IMR-90 (cell line): ENCODE measurements around the gene BRWD1. TPM values are rescaled to one million over a fixed set of nuclear protein-coding genes. Genes with fewer than 3 reads are reported as not detected.
"Not testable (repeated sequence)": the region's sequence is repeated elsewhere in the genome, so short reads cannot be mapped to it uniquely, and the experiment has no call there.

ENCODE experiments used
- ATAC-seq: fragments of 200-7000 bp; cut with Tn5 transposase; 2 replicates; pipeline ENCODE4 v1.9.1; 2020; ENCODE audit warnings: low read depth, mild to moderate bottlenecking, moderate library complexity
- BruUV-seq: library from RNA; stranded (reverse); fragments of 400-500 nt; replicated peaks from 2 replicates; lab custom pipeline; 2021; lab: Mats Ljungman, UMichigan
- CTCF ChIA-PET: fragments of 300-600 bp; formaldehyde crosslinking; extraction: SDS; loops from one replicate; lab custom pipeline; 2021; ENCODE audit warnings: antibody characterized with exemption; lab: Yijun Ruan, JAX
- POLR2A ChIA-PET: fragments of 300-600 bp; sonication (Branson Sonifier 250); formaldehyde crosslinking; loops from one replicate; lab custom pipeline; 2022; ENCODE audit warnings: antibody characterized with exemption; ENCODE audit not compliant: unreplicated experiment; lab: Charles Lee
- DNase-seq: peaks from one replicate; pipeline ENCODE4 v3.0.0; 2013
- H2AFZ ChIP-seq: replicated peaks from 2 replicates; pipeline ENCODE3; 2013; ENCODE audit warnings: low read length, mild to moderate bottlenecking; ENCODE audit not compliant: poor library complexity
- H2AK5ac ChIP-seq: 2 replicates; pipeline ENCODE4 v1.6.1; 2013; ENCODE audit warnings: low read depth, low read length, inconsistent platforms
- H2AK9ac ChIP-seq: replicated peaks from 2 replicates; pipeline ENCODE3; 2013; ENCODE audit warnings: mild to moderate bottlenecking, low read depth, low read length, moderate library complexity; ENCODE audit not compliant: poor library complexity
- H2BK120ac ChIP-seq: 2 replicates; pipeline ENCODE4 v1.6.1; 2013; ENCODE audit warnings: low read depth, low read length, inconsistent platforms
- H2BK15ac ChIP-seq: 3 replicates; pipeline ENCODE4 v1.6.1; 2013; ENCODE audit warnings: low read depth, low read length, inconsistent platforms
- H2BK20ac ChIP-seq: 2 replicates; pipeline ENCODE4 v1.6.1; 2013; ENCODE audit warnings: low read depth, mild to moderate bottlenecking, inconsistent platforms, low read length, moderate library complexity
- H2BK5ac ChIP-seq: 2 replicates; pipeline ENCODE4 v1.6.1; 2013; ENCODE audit warnings: mild to moderate bottlenecking, low read depth, low read length, inconsistent platforms; ENCODE audit not compliant: poor library complexity, severe bottlenecking
- H3K14ac ChIP-seq: replicated peaks from 2 replicates; pipeline ENCODE4 v1.6.1; 2013; ENCODE audit warnings: low read depth, low read length, inconsistent platforms
- H3K18ac ChIP-seq: 2 replicates; pipeline ENCODE4 v1.6.1; 2013; ENCODE audit warnings: low read depth, low read length, control low read depth
- H3K23ac ChIP-seq: 2 replicates; pipeline ENCODE4 v1.6.1; 2013; ENCODE audit warnings: low read depth, low read length, inconsistent platforms
- H3K27ac ChIP-seq: 2 replicates; pipeline ENCODE4 v1.5.1; 2013; ENCODE audit warnings: mild to moderate bottlenecking, control low read depth, low read length; ENCODE audit not compliant: insufficient read depth
- H3K27me3 ChIP-seq: 2 replicates; pipeline ENCODE4 v1.6.1; 2013; ENCODE audit warnings: low read length; ENCODE audit not compliant: control insufficient read depth, insufficient read depth
- H3K36me3 ChIP-seq: 2 replicates; pipeline ENCODE4 v1.6.1; 2013; ENCODE audit warnings: low read length, mixed read lengths; ENCODE audit not compliant: control insufficient read depth, insufficient read depth
- H3K4ac ChIP-seq: 2 replicates; pipeline ENCODE4 v1.6.1; 2013; ENCODE audit warnings: low read depth, low read length, inconsistent platforms
- H3K4me1 ChIP-seq: 2 replicates; pipeline ENCODE4 v1.6.1; 2013; ENCODE audit warnings: low read length, mixed read lengths; ENCODE audit not compliant: control insufficient read depth, insufficient read depth
- H3K4me2 ChIP-seq: 2 replicates; pipeline ENCODE4 v1.6.1; 2013; ENCODE audit warnings: low read depth, mild to moderate bottlenecking, control low read depth, low read length, moderate library complexity
- H3K4me3 ChIP-seq: 2 replicates; pipeline ENCODE4 v1.5.1; 2013; ENCODE audit warnings: low read depth, mild to moderate bottlenecking, control low read depth, low read length, moderate library complexity; ENCODE audit not compliant: insufficient read depth
- H3K56ac ChIP-seq: 2 replicates; pipeline ENCODE4 v1.6.1; 2013; ENCODE audit warnings: low read length, inconsistent platforms; ENCODE audit not compliant: insufficient read depth; ENCODE audit errors: extremely low read depth
- H3K79me1 ChIP-seq, 2 experiments: 2 replicates each; pipeline ENCODE4 v1.6.1; 2013; ENCODE audit warnings: low read length in 2 of 2, inconsistent platforms in 1 of 2, low read depth in 1 of 2
- H3K9ac ChIP-seq: 2 replicates; pipeline ENCODE4 v1.6.1; 2013; ENCODE audit warnings: low read depth, low read length, control low read depth
- H3K9me1 ChIP-seq: 2 replicates; pipeline ENCODE4 v1.6.1; 2013; ENCODE audit warnings: low read length, inconsistent platforms; ENCODE audit not compliant: insufficient read depth
- H3K9me3 ChIP-seq: 2 replicates; pipeline ENCODE4 v1.6.1; 2013; ENCODE audit warnings: low read length; ENCODE audit not compliant: control insufficient read depth, insufficient read depth
- H4K20me1 ChIP-seq: 2 replicates; pipeline ENCODE4 v1.6.1; 2013; ENCODE audit warnings: low read length, inconsistent platforms; ENCODE audit not compliant: insufficient read depth
- H4K5ac ChIP-seq: 2 replicates; pipeline ENCODE4 v1.6.1; 2013; ENCODE audit warnings: mild to moderate bottlenecking, low read depth, low read length, control low read depth
- H4K8ac ChIP-seq, 2 experiments: 2 replicates each; pipeline ENCODE4 v1.6.1; 2013; ENCODE audit warnings: low read depth in 2 of 2, low read length in 2 of 2, control low read depth in 1 of 2, inconsistent platforms in 1 of 2
- H4K91ac ChIP-seq: 2 replicates; pipeline ENCODE4 v1.6.1; 2013; ENCODE audit warnings: low read depth, low read length, inconsistent platforms; ENCODE audit not compliant: insufficient read depth
- WGBS, 2 experiments: methylation state at CpG; one replicate each; pipeline versions ENCODE4 v1.1.5 to v1.1.7; 2013; ENCODE audit warnings: missing lambda C conversion rate in 2 of 2; ENCODE audit not compliant: insufficient read length in 1 of 2; ENCODE audit errors: extremely low coverage in 2 of 2; 5-methylcytosine and 5-hydroxymethylcytosine counted together
- dilution Hi-C: fragments of 300-500 bp; cut with HindIII; formaldehyde crosslinking; loops from one replicate; pipeline ENCODE4 v1.14.3; 2018; ENCODE audit warnings: low sequenced_read_pairs; ENCODE audit not compliant: unreplicated experiment
- in situ Hi-C: fragments of 300-500 bp; cut with MboI; formaldehyde crosslinking; loops from 3 replicates; pipeline ENCODE4 v1.14.3; 2019; ENCODE audit warnings: low sequenced_read_pairs, inconsistent platforms, mixed read lengths
- intact Hi-C: fragments of 100-400 bp; cut with micrococcal nuclease; formaldehyde crosslinking; loops from 2 replicates; pipeline ENCODE4 v1.10.0; 2022
- polyA plus RNA-seq, 3 experiments: library from polyadenylated mRNA; depleted of rRNA; stranded (reverse); fragments of >200 nt; gene quantifications; 2 replicates each; pipeline ENCODE4 v1.2.3, GENCODE V29; 2012; ENCODE audit warnings: low replicate concordance in 1 of 3
- total RNA-seq: library from RNA; depleted of rRNA; stranded (reverse); fragments of >200 nt; gene quantifications from 2 replicates; pipeline ENCODE4 v1.2.3, GENCODE V29; 2012

BRWD1 gene
- total and polyA plus RNA-seq, 2 of the 4 experiments (the other 2 are of a cell fraction): 6.7 to 28.7 TPM

GRCh38 chr21:39220875-39221274 is 92.6 kb downstream of the BRWD1 start:
- H2BK5ac ChIP-seq, H3K4ac ChIP-seq, H2BK20ac ChIP-seq, H4K20me1 ChIP-seq, H3K9ac ChIP-seq, in situ Hi-C loops, H4K91ac ChIP-seq, H3K18ac ChIP-seq, H3K23ac ChIP-seq, H2BK15ac ChIP-seq, H3K9me3 ChIP-seq, intact Hi-C loops, H3K27me3 ChIP-seq, H2BK120ac ChIP-seq, ATAC-seq, DNase-seq, BruUV-seq, H4K5ac ChIP-seq, H3K79me1 ChIP-seq, H3K14ac ChIP-seq, POLR2A ChIA-PET, H4K8ac ChIP-seq, H3K4me2 ChIP-seq, H2AK9ac ChIP-seq, CTCF ChIA-PET, H2AFZ ChIP-seq, H3K27ac ChIP-seq, H3K4me1 ChIP-seq, H3K56ac ChIP-seq, dilution Hi-C loops, H2AK5ac ChIP-seq, H3K4me3 ChIP-seq, H3K9me1 ChIP-seq: not testable (repeated sequence)
- WGBS, 2 experiments: no CpG with 5 or more reads among the region's 2 CpGs
- peaks cover 23% of the 10 kb centered on the region for H3K36me3 ChIP-seq
